Peyer's patch (tissue), 4 donors: ENCODE data around the gene LIMK1.

Experiments
- CTCF ChIP-seq, 6 experiments: fragments of 450-650 bp in 4 of 6; fragments of 200-600 bp in 2 of 6; sonication (generic) in 1 of 6; IDR thresholded peaks; one replicate each; pipeline ENCODE4 v1.5.1; 2017 to 2019; ENCODE audit warnings: antibody characterized with exemption in 6 of 6, mild to moderate bottlenecking in 3 of 6, moderate library complexity in 1 of 6
- POLR2A ChIP-seq, 2 donors: fragments of 450-650 bp; IDR thresholded peaks; one replicate each; pipeline ENCODE4 v1.5.1; 2017; ENCODE audit warnings: antibody characterized with exemption in 2 of 2, mild to moderate bottlenecking in 2 of 2, moderate library complexity in 2 of 2

DNA sequence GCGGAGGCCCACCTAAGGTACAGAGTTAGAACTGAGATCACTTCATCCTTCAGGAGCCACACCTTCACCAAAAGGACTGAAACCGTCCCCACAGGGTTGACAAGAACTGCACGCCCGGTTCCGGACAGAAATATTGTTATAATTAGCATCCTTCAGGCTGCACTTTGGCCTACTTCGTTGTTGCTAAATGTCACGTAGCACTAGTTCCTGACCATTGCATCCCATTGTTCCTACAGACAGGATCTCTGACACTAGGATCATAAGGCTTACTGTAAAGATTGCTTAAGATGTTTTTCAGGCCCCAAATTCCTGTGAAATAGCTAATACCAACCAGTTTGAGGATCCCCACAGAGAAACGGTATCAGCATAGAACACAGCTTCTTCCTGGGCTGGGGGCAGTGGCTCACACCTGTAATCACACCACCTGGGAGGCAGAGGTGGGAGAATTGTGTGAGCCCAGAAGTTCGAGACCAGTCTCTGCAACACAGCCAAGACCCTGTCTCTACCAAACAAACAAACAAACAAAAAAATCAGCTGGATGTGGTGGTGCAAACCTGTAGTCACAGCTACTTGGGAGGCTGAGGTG is 72.3 kb downstream of the LIMK1 start:
- TF ChIP-seq CTCF (IDR thresholded peaks at IDR 0.05) (no peak), POLR2A (IDR thresholded peaks at IDR 0.05) (no peak)
